B cell (primary cell): ENCODE results near the gene CPXM1.

Source experiments
- CTCF ChIP-seq: fragments of 200-600 bp; IDR thresholded peaks from one replicate; pipeline ENCODE4 v1.8.0; 2022; ENCODE audit warnings: antibody characterized with exemption, mild to moderate bottlenecking
- EZH2 ChIP-seq: IDR thresholded peaks from 2 replicates; pipeline ENCODE4 v1.6.1; 2012; ENCODE audit warnings: borderline replicate concordance, low read depth, mild to moderate bottlenecking, moderate library complexity, low read length; ENCODE audit not compliant: insufficient read depth, poor library complexity, severe bottlenecking

GRCh38 chr20:2814076-2814475 is 13.6 kb upstream of the CPXM1 start:
- TF ChIP-seq CTCF, result no peak
- no peak for TF ChIP-seq EZH2
